GM13977 (cell line): Measurements from ENCODE around the gene OR10A5.
"Not testable (repeated sequence)": the region's sequence is repeated elsewhere in the genome, so short reads cannot be mapped to it uniquely, and the experiment has no call there.

Source experiments
- DNase-seq: peaks from one replicate; pipeline ENCODE4 v3.0.0; 2012; ENCODE audit warnings: low spot score
- CTCF ChIP-seq: IDR thresholded peaks from 2 replicates; pipeline ENCODE4 v1.5.1; 2012; ENCODE audit warnings: mild to moderate bottlenecking, control low read depth; ENCODE audit not compliant: insufficient read depth; ENCODE audit errors: extremely low read depth, missing control alignments
- in situ Hi-C: fragments of 300-500 bp; cut with MboI; formaldehyde crosslinking; loops from one replicate; pipeline ENCODE4 v1.12.0; 2022; ENCODE audit warnings: low sequenced_read_pairs, low pct_unique_long_range_greater_than_20kb, mixed read lengths, inconsistent platforms; ENCODE audit not compliant: unreplicated experiment

Gene OR10A5

GRCh38 chr11:6864438-6864837 lies 19.0 kb downstream of the OR10A5 start:
- in situ Hi-C loops, result no loop called here
- no peak for DNase-seq

DNA sequence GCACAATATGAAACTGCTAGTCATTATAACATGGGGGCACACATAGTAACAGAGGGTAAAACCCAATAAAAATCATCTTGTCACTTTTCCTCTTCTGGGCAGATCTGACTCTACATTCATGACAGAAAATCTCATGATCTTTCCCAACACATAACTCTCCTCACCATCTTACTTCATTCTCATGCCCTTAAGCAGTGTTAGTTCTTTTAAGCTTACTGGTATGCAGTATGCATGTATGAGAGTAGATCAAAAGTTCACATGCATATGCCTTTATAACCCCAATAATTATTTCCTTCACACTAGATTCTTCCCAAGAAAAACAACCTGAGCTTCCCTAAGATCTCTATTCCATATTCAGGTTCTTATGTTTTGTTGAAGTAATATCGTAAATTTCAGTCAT lies 25.8 kb downstream of the OR10A5 start:
- DNase-seq, result no peak
- in situ Hi-C loops, result no loop called here
- no peak for TF ChIP-seq CTCF

More at GRCh38 chr11:6864438-6864837, 19.0 kb downstream of the OR10A5 start:
- TF ChIP-seq CTCF, result no peak

DNA sequence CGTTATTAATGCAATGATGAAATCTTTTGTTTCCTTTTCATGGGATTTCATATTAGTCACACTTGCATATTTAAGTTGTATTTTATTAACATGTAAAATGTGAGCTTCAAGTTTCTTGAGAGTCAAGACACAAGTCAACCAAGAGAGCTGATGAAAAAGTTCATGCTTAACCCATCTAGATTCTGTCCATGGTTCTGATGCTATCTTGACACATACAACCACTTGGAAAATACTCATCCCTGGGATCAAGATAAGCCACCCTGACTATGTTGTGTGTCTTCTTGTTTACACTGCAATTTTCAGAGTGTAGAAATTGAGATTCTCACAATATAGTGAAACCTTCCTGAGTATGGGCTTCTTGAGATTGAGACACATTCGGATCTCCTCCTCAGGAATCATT lies 30.3 kb downstream of the OR10A5 start:
- TF ChIP-seq CTCF, result no peak
- in situ Hi-C loops, result no loop called here
- no peak for DNase-seq

DNA sequence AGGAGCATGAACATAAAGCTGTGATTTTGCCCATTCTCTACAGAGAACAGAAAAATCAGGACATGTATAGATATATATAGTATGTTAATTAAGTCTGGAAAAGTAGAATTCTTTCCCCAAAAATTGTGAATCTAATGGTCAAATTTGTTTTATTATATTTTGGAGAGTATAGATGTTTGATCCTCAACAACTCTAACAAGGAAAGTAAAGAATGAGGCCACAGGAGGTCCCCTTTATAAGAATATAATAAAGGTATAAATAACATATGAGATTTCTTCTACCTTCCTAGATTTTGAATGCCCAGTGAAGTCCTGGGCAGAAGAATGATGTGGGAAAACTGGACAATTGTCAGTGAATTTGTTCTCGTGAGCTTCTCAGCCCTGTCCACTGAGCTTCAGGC lies 30.8 kb downstream of the OR10A5 start, which contains the start of gene OR10A4:
Gene OR10A4, plus strand, starts transcription at position 301 of the 400 bp plus-strand sequence. Its CDS starts 23 bp downstream, at position 324.
- no peak for TF ChIP-seq CTCF
- DNase-seq, result no peak
- in situ Hi-C loops, result no loop called here

GRCh38 chr11:6876914-6877313 lies 31.4 kb downstream of the OR10A5 start:
- in situ Hi-C loops, result no loop called here
- no peak for DNase-seq
- TF ChIP-seq CTCF, result no peak

GRCh38 chr11:6882751-6883150 lies 37.3 kb downstream of the OR10A5 start:
- TF ChIP-seq CTCF, result no peak
- in situ Hi-C loops, result no loop called here
- DNase-seq, result no peak

- DNase-seq, in situ Hi-C loops: not testable (repeated sequence)
Measured at GRCh38 chr11:6887711-6888110, 42.2 kb downstream of the OR10A5 start.
